GM21423 (cell line): ENCODE measurements around the gene ENAH.
"Not testable (repeated sequence)": the region's sequence is repeated elsewhere in the genome, so short reads cannot be mapped to it uniquely, and the experiment has no call there.

Experiments
- ATAC-seq: cut with Tn5 transposase; IDR thresholded peaks from one replicate; pipeline ENCODE4 v1.9.1; 2021; ENCODE audit warnings: mild to moderate bottlenecking, moderate library complexity; ENCODE audit not compliant: unreplicated experiment

Gene ENAH

DNA sequence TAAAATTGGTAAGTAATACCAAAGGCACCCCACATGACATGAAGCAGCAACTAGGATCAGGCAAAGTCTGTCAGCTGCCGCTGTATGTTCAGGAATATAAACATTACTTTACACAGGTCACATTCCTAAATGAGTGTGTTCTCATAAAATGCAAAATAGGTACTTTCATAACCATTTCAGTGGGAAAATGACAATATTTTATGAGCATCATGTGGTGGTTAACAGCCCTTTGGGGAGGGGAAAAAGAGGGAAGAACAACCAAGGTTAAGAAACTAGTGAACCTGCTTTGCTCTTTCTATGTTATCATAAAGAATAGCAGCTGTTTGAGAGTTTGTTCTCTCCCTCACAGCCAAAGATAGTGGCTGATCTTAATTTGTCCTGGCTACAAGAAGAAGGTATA lies 119.7 kb downstream of the ENAH start:
- ATAC-seq, result no peak

DNA sequence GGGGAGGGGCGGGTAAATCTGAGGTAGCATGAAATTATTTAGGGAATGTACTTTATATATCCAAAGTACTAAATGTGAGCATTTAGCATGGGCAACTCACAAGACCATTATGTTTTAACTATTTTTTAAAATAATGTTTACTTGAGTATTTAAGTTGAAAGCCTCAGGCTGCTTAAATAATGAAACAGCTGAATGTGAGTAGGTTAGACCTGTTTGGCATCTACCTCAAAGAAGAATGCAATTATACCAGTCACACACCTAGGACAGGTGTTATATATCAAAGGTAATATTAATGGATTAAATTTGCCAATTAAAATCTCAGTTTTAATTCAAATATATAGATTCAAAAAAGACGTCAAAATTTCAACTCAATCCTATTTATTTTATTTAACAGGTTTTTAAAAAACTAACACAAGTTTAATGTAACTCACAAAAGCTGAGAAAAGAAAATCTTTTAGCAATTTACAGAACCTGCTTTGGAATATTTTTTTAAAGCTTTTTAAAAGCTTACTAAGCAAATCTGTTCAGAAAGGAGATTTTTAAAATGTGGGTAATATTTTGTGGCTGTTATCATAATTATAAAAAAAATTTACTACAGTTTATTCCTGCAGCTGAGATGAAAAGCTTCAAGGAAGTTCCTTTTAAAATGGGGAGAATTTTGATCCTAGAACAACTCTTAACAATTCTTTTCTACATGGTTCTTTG lies 120.5 kb downstream of the ENAH start:
- no peak for ATAC-seq

GRCh38 chr1:225529726-225530125 lies 123.2 kb downstream of the ENAH start:
- ATAC-seq, result no peak

- ATAC-seq, result no peak
Measured at GRCh38 chr1:225527575-225527974, 125.3 kb downstream of the ENAH start.

GRCh38 chr1:225526878-225527277 lies 126.0 kb downstream of the ENAH start:
- ATAC-seq, result no peak

DNA sequence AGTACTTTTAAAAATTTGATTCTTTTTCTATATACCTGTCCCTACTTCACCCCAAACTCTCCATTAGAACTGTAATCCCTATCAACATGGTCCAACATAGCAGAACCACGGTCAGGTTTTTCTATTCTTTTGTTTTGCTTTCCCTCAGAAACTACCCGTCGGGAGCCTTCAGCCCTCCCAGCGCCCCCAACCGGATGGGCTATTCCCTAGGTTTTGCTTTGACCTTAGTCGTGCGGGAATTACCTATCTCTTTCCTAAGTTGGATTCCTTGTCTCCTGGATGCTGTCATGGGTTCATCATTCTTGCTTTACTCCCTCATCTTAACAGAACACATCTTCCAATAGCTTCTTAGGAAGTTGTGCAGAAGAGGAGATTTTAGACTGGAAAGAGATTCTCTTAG lies 127.5 kb downstream of the ENAH start:
- no peak for ATAC-seq

- ATAC-seq, result no peak
Measured at GRCh38 chr1:225524570-225524969, 128.4 kb downstream of the ENAH start.

GRCh38 chr1:225523263-225523950 lies 129.5 kb downstream of the ENAH start:
- no peak for ATAC-seq

DNA sequence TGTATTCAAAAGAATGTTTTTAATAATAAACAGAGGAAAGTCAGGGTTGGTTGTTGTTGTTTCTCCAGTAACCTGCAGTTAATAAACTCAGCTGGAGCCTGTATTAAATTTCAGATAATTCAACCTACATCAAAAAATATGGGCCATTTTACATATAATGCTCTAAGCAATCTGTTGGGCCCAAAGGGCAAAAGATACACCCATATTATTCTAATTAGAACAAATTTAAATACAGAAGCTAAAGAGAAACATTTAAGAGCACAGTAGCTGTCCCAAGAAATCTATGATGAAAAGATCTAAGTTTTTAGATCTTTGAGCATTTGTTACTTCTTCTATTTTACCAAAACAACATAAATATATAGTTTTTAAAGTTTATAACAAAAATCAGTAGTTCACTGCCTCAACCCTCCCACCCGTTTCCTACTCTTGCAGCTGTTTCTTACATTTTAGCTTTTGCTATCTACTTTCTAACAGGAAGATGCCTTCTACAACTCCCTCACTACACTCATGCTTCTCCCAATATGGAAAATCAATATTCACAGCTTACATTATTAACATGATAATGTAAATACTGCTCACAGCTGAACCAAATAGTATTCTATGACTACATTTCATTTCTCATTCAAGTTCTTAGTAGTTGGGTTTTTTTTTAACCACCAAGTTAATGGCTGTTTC lies 130.2 kb downstream of the ENAH start:
- no peak for ATAC-seq

GRCh38 chr1:225520587-225521227 lies 132.2 kb downstream of the ENAH start:
- ATAC-seq, result no peak

DNA sequence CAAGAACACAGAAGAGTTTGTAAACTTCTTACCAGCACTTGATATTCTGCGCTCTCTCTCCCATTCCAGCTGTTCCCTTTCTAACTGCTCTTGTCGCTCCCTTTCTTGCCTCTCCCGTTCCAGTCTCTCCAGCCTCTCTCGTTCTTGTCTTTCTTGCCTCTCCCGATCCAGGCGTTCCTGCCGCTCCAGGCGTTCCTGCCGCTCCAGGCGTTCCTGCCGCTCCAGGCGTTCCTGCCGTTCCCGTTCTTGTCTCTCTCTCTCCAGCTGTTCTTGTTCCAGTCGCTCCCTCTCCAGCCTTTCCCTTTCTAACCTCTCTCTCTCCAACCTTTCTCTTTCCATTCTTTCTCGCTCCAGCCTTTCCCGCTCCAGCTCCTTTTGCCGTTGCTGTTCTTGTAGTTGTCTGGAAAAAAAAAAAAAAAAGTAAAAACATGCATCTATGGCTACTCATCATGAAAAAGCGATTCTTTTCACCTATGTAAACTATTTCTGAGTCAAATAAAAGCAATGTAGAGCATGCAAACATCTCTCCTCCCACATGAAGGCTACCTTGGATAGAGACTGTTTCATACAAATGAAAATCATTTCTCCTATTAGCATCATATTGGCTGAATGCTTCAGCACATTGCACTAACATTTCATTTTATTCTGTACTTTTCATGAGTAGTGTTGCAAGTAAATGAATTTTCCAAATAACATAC lies 133.6 kb downstream of the ENAH start:
- no peak for ATAC-seq

GRCh38 chr1:225517697-225518096 lies 135.2 kb downstream of the ENAH start:
- ATAC-seq, result no peak

DNA sequence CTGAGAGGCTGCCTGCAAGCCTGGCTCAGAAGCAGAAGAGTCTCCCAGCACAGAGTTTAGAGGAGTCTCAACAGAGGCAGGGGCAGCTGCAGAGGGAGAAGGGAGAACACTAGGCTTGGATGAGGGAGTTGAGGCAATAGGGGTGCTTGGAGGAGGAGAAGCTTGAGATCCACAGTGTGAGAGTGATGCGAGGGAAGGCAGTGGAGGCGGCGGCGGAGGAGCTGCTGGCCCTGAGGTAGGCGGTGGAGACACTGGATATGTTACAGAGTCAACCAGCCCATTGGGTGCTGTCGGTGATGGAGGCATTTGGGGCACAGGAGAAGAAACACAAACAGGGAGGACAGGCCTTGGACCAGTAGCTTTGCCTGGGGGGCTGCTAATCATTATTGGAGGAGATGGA lies 135.7 kb downstream of the ENAH start:
- no peak for ATAC-seq

GRCh38 chr1:225514671-225515081 lies 138.2 kb downstream of the ENAH start:
- ATAC-seq, result no peak

- ATAC-seq, result not testable (repeated sequence)
Measured at GRCh38 chr1:225513576-225513975, 139.3 kb downstream of the ENAH start.

DNA sequence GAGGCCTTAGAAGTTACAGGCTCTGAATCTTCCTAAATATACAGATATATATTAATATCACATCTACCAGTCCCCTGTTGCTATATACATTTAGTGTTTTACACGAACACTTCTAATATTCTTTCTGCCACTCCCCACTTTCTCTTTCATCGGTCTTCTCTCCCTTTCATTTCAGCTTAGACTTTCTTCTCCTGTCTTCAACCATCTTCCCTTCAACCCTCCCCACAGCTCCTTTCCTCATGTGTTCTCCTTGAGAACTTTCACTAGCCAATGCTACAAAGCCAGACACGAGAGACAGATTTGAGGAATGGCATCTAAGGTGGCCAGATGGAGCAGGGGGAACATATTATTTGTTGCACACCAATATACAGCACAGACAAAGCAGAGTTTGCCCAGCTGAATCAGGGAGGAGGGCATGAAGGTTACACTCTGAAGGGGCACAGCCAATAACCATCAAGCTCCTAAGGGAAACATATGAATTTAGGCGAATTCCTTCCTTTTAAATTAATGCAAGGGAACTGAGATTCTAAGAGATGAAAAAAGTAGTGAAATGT lies 141.0 kb downstream of the ENAH start:
- no peak for ATAC-seq

- not testable (repeated sequence) for ATAC-seq
Measured at GRCh38 chr1:225510740-225511139, 142.2 kb downstream of the ENAH start.

DNA sequence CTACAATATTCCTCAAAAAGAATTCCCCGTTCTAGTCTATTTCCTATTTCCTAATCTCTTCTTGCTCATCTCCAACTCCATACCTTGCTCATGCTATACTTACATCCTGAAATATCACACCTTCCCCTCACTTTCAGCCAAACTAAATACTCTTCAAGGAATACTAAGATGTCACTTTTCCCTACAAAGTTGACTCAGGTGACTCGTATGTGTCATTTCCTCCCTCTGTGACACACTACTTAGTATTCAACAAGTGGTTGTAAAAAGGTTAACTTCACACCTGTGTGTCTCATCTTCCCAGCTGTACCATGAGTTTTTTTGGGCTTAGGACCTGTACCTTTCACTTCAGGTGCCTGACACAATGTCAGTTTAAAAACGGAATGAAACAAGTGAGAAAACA lies 143.2 kb downstream of the ENAH start:
- no peak for ATAC-seq

GRCh38 chr1:225509376-225509707 lies 143.6 kb downstream of the ENAH start:
- ATAC-seq, result no peak

GRCh38 chr1:225508538-225509375 lies 144.2 kb downstream of the ENAH start:
- ATAC-seq, result no peak
